Stimulated activated naive CD4-positive, alpha-beta T cell treated with Interleukin-2 at 50 U/mL for 16 hours (primary cell): ENCODE measurements around the gene FBXO39.
"Not testable (repeated sequence)": the region's sequence is repeated elsewhere in the genome, so short reads cannot be mapped to it uniquely, and the experiment has no call there.

Experiments
- DNase-seq: peaks from one replicate; lab custom pipeline; 2025; lab: John Stamatoyannopoulos, UW

Gene FBXO39

DNA sequence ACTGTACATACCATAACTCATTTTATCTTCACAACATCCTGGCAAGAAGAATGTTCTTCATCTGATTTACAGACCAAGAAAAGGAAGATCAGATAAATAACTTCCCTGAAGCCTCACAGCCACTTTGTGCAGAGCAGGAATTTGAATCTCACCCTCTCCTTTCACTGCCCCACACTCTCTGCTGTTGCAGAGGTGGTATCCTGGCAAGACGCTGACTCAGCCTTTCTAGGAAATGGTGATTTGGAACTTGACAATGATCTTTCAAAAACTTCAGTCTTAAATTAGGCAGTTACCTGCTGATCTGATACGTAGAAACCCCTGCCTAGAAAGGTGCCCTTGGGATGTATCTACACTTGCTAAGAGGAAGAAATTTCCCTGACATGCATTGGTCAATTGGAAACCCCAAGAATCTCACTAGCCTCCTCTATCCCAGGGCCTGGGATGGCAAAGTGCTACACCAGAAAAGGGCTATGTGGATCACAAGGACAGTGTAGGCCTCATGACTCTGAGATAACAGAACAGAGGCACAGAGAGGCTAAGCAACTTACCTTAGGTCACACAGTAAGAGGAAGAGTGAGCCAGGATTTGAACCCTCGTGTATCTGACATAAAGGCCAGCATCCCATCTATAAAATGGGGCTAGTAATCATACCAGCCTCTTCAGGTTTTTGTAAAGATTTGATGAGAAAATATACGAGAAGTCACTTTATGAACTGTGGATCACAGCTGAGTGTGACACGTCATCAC lies 17.9 kb downstream of the FBXO39 start:
- no peak for DNase-seq

DNA sequence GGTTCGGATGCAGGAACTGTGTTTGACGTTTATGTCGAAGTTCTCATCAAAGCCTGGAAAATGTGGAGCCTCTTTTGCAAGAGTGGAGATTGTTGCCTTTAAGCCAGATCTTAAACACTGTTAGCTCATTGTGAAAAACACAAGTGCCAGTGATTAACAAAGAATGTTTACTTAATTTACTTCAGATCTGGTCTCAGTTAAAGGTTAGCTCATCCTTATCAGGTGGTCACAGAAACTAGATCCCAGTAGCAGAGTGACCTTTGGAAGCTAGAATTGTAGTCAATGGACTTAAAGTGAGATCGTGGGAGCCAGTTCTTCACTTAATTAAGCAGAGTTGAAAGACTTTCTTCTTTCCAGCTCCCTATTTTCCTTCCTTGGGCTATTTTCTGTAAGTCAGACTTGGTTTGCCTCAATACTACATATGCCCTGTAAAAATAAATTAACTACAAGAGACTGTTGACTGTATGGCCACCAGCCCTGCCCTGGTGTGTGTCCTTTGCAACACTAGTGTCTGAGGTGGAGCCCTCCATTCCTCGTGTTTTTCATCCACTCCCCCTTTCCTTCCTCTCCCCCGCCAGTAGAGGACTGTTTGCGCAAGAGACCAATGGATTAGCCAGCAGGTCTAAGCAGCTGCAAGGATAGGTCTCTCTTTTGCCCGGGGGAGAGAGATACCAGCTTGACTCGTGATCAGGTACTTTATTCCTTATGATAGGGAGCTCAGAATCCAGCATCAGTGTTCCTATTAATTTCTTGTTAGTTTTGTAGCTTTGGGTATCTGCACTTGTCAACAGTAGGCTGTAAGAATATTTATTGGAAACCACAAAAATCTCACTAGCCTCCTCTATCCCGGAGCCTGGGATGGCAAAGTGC lies 20.2 kb downstream of the FBXO39 start:
- no peak for DNase-seq

DNA sequence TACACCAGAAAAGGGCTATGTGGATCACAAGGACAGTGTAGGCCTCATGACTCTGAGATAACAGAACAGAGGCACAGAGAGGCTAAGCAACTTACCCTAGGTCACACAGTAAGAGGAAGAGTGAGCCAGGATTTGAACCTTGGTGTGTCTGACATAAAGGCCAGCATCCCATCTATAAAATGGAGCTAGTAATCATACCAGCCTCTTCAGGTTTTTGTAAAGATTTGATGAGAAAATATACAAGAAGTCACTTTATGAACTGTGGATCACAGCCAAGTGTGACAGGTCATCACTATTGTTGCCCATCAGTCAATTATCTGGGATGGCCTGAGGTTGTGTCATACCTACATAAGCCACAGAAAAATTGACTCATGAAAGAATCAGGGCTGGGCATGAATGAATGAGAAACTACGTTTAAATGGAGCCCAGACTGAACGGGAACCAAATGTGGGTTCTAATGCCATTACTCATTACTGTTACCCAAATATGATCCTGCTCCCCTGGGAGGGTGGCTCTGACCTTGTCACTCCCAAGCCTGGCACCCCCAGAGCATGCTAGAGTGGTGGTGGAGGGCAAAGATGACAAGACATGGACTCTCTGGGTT lies 21.0 kb downstream of the FBXO39 start:
- no peak for DNase-seq

DNA sequence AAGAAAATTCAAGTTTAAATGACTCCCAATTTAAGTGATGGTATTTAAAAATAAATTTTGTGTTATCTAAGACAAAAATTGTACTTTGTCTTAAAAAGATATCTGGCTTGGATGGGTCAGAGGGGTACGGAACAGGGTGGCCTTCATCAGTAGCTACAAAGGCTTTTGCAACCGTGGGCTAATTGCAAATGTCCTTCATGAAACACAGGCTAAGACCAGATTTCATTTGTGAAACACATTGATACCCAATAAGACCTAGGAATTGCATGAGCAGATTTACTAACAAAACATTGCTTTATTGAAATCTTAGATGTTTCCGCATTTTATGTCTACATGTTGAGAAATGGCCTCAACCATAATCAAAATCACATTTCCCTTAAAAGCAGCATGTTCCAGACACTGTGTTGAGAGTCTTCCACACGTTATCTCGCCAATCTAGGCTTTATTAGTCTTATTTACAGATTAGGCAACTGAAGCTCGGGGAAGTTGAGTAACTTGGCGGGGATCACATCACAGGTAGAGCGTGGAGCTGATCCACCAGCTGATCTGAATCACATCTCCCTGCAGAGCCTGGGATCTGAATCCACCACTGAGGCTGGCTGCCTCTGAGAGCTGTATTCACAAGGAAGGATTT lies 21.8 kb downstream of the FBXO39 start:
- no peak for DNase-seq

DNA sequence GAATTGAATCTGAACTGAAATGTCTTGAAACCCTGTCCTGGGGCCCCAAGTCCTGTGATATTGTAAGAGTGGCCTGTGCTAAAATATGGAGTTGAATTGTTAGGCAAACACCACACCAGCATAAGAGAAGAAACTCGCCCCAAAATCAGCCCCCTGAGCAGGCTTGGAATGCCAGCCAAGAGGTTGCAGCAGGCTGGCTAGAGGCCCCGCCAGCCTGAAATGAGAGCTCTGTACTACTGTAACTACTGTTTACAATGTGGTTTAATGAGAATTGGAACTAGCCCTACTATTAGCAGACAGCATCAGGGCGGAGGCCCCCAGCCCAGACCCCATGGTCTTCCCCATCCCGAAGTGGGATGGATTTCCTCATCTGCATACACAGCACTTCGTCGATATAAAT lies 23.7 kb downstream of the FBXO39 start:
- no peak for DNase-seq

DNA sequence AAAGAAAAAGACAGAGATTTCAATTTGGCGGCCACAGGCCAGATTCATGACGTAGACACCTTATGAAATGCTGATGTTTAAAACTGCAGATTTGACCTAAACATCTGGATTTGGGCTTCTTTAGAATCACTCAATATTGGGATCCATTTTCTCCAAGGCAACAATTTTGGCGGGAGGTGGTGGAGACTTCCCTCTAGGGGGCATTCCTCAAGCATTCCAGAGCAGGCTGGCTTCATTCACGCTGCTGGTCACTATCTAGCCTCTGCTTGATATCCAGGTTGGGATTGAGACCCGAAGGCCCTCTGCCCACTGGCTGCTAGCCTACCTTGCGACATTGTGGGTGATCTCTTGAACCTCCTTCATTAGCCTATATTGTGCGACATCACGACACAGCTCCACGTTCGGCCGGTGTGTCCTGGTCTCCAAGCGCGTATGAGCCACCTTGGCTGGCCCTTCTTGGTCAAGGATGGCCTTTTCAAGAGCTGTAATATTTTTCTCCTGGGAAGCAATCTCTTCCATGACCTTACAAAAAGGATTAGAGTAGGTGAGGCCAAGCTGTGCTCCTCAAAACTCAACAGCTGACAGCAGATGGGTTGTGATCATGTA lies 24.5 kb downstream of the FBXO39 start:
- DNase-seq: no peak

DNA sequence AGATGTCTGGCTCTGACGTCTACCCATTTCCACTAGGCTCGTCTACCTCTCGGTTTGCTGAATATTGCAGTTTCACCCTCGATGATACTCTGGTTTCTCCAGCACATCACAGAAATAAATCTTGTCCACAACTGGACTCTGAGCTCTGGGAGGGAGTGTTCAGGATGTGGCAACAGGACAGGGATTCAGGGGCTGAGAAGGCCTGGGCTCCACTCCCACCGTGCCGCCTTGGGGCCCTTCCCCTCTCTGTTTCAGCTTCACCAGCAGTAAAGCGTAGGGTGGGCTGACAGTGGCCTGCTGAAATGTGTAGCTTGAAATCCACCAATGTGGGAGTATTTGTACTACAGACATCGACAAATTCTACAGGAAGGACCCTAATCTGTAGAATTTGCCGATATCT lies 35.5 kb downstream of the FBXO39 start:
- DNase-seq: no peak

DNA sequence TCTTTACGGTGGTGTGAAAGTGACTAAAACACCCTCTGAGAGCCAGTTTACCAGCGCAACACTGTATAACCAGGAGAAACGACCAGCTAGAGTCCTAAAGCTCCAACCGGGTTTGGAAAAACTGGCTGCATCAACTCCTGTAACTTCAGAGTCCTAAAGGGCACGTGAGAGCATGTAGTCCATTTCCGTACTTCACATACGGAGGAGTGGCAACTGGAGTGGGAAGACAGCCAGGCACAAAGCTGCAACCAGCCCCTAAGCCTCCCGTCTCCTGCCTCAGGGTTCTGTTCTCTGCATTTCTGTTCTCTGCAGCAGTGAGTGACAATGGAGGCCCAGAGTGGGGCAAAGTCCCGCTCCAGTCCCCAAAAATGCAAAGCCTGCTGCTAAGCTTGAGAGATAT lies 36.3 kb downstream of the FBXO39 start:
- no peak for DNase-seq

DNA sequence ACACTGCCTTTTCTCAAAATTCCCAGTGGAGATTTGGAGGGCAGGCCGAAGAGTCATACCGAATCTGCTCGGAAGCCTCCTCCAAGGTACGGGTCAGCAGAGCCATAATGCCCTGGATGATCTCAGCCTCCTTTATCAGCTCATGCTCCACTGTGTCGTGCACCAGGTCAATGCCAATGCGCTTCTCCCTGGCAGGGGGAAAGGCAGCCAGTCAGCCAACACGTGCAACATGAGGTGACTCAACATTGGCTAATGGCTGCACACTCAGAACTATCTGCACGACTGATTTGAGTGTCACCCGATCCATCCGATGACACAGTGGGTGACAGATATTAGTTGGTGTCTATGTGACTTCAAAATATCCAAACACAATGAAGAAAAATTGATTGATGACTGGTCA lies 39.8 kb downstream of the FBXO39 start:
- DNase-seq: no peak

DNA sequence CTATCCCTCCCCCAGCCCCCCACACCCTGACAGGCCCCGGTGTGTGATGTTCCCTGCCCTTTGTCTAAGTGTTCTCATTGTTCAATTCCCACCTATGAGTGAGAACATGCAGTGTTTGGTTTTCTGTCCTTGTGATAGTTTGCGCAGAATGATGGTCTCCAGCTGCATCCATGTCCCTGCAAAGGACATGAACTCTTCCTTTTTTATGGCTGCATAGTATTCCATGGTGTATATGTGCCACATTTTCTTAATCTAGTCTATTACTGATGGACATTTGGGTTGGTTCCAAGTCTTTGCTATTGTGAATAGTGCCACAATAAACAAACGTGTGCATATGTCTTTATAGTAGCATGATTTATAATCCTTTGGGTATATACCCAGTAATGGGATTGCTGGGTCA lies 40.4 kb downstream of the FBXO39 start:
- DNase-seq: not testable (repeated sequence)

DNA sequence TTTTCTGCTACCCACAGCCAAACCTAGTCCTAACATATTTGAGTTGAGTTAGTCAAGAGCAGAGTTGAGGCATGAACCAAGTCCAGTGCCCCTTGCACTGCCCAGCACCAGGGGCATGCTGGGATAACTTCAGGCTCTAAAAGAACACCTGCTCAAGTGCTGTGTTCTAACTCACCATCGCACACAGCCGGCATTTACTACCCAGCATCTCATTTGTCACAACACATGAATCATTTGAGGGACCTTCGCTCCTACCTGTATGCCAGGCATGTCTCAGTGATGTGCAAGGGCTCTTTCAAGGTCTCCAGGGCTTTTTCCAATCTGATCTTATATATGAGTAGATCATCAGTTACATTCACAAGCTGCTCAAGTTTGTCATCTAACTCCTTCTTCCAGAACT lies 42.9 kb downstream of the FBXO39 start:
- no peak for DNase-seq

DNA sequence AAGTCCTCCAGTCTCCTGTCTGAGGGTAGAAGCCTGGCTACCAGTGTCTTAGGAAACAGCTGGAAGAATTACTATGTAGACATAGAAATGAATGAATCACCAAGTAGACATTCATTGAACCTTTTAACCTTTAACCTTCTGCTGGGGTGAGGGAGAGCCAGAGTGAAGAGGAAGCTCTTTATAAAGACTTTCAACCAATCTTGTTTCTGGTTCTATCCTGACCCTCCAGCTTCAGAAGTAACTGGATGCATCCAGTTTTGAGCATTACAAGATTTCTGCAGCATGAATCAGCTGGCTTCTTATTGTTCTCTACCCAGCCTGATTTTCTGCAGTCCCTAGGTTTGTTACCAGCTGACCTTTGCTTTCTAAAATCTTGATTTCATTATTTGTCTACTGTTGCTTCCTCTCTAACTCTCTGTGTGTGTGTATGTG lies 47.0 kb downstream of the FBXO39 start:
- DNase-seq: no peak

DNA sequence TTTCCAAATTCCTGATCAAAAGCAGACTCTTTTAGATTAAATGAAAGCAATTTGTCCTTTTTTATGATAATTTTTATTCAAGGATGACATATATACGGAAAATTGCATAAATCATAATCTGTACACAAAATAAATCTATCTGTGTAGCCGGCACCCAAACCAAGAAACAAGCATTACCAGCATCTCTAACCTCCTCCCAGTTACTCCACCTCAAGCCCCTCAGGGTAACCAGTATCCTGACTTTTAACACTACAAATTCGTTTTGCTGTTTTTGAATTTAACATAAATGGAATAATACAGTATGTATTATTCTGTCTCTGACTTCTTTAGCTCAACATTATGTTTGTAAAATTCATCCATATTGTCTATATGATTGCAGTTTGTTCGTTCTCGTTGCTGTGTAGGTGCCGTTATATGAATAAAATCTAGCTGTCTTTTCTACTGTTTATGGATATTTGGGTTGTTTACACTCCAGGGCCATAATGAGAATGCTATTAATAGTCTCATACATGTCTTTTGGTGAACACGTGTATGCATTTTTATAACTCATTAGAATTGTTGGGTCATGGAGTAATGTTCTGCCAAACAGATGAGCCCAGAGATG lies 54.5 kb downstream of the FBXO39 start:
- no peak for DNase-seq

DNA sequence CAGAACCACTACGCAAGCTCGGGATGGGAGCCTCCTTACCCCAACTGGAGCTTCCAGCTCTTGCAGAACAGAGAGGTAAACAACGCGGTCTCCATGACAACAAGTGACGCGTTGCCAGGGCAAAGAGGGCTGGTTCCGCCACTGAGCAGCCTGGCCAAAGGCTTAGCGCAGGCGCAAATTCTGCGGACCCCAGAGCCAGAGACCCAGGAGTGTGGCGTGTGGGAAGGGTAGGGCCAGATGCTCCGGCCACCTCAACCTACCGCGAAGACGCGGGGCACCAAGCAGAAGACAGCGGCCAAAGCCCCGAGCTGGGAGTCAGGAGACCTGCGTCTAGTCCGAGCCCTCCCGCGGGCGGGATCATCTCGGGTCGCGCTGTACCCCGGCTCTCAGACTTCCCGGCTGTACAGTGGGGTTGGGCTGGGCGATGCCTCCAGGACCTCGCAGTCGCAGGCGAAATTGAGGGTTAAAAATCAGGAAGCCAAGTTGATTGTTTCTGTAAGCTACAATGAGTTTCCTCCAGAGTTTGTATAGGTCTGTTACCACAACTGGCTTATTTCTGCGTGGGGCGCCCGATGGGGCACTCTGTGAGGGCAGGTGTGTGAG lies 55.7 kb downstream of the FBXO39 start, which contains the start of gene TEKT1:
TSS of gene TEKT1 (minus strand) at position 69 of the 603 bp plus-strand sequence. CDS start 1,353 bp downstream, outside the sequence.
- DNase-seq: peak; percentile 56
